Astrocyte (in vitro differentiated cells and primary cell): Measurements from ENCODE around the gene SULT2A1. TPM values are rescaled to one million over a fixed set of nuclear protein-coding genes. Genes with fewer than 3 reads are reported as not detected.
"Not testable (repeated sequence)": the region's sequence is repeated elsewhere in the genome, so short reads cannot be mapped to it uniquely, and the experiment has no call there.

Experiments
- DNase-seq: peaks from one replicate; pipeline ENCODE4 v3.0.0-alpha.2; 2010; ENCODE audit warnings: low read depth
- FAIRE-seq: peaks from 2 replicates; lab custom pipeline; 2011; peaks lifted over from hg19 to GRCh38; lab: Jason Lieb, UNC
- H2AFZ ChIP-seq: 2 replicates; pipeline ENCODE4 v1.6.0; 2012; ENCODE audit warnings: low read depth, low read length, inconsistent platforms
- H3K27ac ChIP-seq: 2 replicates; pipeline ENCODE4 v1.5.1; 2011; ENCODE audit warnings: low read depth, low read length, inconsistent platforms
- H3K27me3 ChIP-seq: 2 replicates; pipeline ENCODE4 v1.6.0; 2011; ENCODE audit warnings: low read length, inconsistent platforms; ENCODE audit not compliant: insufficient read depth
- H3K36me3 ChIP-seq: 2 replicates; pipeline ENCODE4 v1.5.1; 2011; ENCODE audit warnings: low read length, inconsistent platforms; ENCODE audit not compliant: insufficient read depth
- H3K4me1 ChIP-seq: 2 replicates; pipeline ENCODE4 v1.5.1; 2011; ENCODE audit warnings: low read length, inconsistent platforms; ENCODE audit not compliant: insufficient read depth
- H3K4me2 ChIP-seq: 2 replicates; pipeline ENCODE4 v1.6.0; 2012; ENCODE audit warnings: low read length, inconsistent platforms
- H3K4me3 ChIP-seq: 2 replicates; pipeline ENCODE4 v1.5.1; 2011; ENCODE audit warnings: low read depth, mild to moderate bottlenecking, low read length, inconsistent platforms; ENCODE audit not compliant: insufficient read depth
- H3K79me2 ChIP-seq: 2 replicates; pipeline ENCODE4 v1.6.0; 2012; ENCODE audit warnings: mild to moderate bottlenecking, low read length, inconsistent platforms; ENCODE audit not compliant: insufficient read depth
- H3K9ac ChIP-seq: 2 replicates; pipeline ENCODE4 v1.6.0; 2012; ENCODE audit warnings: mild to moderate bottlenecking, low read length, inconsistent platforms
- H3K9me3 ChIP-seq: 2 replicates; pipeline ENCODE4 v1.5.1; 2012; ENCODE audit warnings: low read depth, mild to moderate bottlenecking, low read length, inconsistent platforms; ENCODE audit not compliant: insufficient read depth
- H4K20me1 ChIP-seq: 2 replicates; pipeline ENCODE4 v1.6.0; 2012; ENCODE audit warnings: low read length, inconsistent platforms; ENCODE audit not compliant: insufficient read depth
- H3K27ac Mint-ChIP-seq: one replicate; pipeline ENCODE4 v1.8.0; 2021; ENCODE audit warnings: mild to moderate bottlenecking, mixed read lengths; ENCODE audit not compliant: unreplicated experiment
- H3K27me3 Mint-ChIP-seq: one replicate; pipeline ENCODE4 v1.8.0; 2021; ENCODE audit warnings: low read depth, mixed read lengths; ENCODE audit not compliant: unreplicated experiment
- H3K36me3 Mint-ChIP-seq: one replicate; pipeline ENCODE4 v1.8.0; 2021; ENCODE audit warnings: low read depth, mixed read lengths; ENCODE audit not compliant: unreplicated experiment
- H3K4me1 Mint-ChIP-seq: one replicate; pipeline ENCODE4 v1.8.0; 2021; ENCODE audit warnings: low read depth, mixed read lengths; ENCODE audit not compliant: unreplicated experiment
- H3K4me3 Mint-ChIP-seq: one replicate; pipeline ENCODE4 v1.8.0; 2021; ENCODE audit warnings: mild to moderate bottlenecking, moderate library complexity, mixed read lengths; ENCODE audit not compliant: unreplicated experiment
- H3K9me3 Mint-ChIP-seq: one replicate; pipeline ENCODE4 v1.8.0; 2021; ENCODE audit warnings: mild to moderate bottlenecking, mixed read lengths; ENCODE audit not compliant: unreplicated experiment
- EZH2 ChIP-seq: IDR thresholded peaks from 2 replicates; pipeline ENCODE4 v1.6.1; 2012; ENCODE audit warnings: mild to moderate bottlenecking, low read length, inconsistent platforms; ENCODE audit not compliant: insufficient read depth
- total RNA-seq: library from RNA; stranded (reverse); gene quantifications from 2 replicates; pipeline ENCODE4 v1.2.1, GENCODE V29; 2021
- TF ChIP-seq, protein P1 (sequence below): IDR thresholded peaks from 2 replicates; pipeline ENCODE4 v1.5.1; 2011; ENCODE audit warnings: low read depth, mild to moderate bottlenecking, inconsistent platforms, low read length, moderate library complexity; ENCODE audit not compliant: insufficient read depth

SULT2A1 gene
- total RNA-seq, 1 donor from 2014 or later, result not detected

DNA sequence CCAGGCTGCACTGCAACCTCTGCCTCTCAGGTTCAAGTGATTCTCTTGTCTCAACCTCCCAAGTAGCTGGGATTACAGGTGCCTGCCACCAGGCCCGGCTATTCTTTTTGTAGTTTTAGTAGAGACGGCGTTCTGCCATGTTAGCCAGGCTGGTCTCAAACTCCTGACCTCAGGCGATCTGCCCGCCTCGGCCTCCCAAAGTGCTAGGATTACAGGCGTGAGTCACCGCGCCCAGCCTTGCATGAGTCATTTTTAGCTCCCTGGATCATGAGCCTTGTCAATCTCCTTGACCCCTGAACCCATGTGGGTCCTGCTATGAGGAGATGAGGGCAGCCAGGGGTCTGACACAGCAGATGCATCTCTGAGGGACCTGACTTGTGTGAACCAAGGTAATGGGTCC lies 27.9 kb downstream of the SULT2A1 start:
- H2AFZ ChIP-seq, H3K79me2 ChIP-seq, H3K36me3 ChIP-seq, H3K4me2 ChIP-seq, H3K4me1 Mint-ChIP-seq, H3K27ac Mint-ChIP-seq, H3K9ac ChIP-seq, H3K36me3 Mint-ChIP-seq, H3K4me1 ChIP-seq, FAIRE-seq, H3K4me3 ChIP-seq, H3K9me3 Mint-ChIP-seq, H3K4me3 Mint-ChIP-seq, H3K27me3 Mint-ChIP-seq, H3K9me3 ChIP-seq, H3K27ac ChIP-seq, H3K27me3 ChIP-seq, H4K20me1 ChIP-seq, DNase-seq: not testable (repeated sequence)

DNA sequence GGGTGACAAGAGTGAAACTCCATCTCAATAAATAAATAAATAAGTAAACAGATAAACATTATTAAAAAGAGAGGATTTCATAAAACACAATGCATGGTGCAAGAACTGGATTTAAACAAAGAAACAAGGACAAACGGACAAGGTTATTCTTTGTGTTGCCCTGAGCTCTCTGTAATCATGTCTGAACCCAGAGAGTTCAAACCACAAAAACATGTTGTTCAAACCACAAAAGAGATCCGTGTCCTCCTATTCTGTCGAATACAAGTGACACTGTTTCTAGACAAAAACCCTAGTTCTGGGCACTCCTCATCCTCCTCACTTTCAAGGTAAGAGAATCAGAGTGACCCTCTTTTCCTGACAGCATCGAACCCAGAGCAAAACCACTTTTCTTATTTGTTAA lies 31.7 kb downstream of the SULT2A1 start:
- Mint-ChIP-seq H3K27ac (no peak overlapping the region), H3K4me1 (no peaks in the 10 kb centered on the region), H3K36me3 (no peaks in the 10 kb centered on the region), H3K27me3 (peaks cover 26% of the 10 kb centered on the region), H3K4me3 (no peak overlapping the region), H3K9me3 (peaks cover 6% of the 10 kb centered on the region)
- H3K4me2 ChIP-seq, result no peak overlapping the region
- peaks cover 7% of the 10 kb centered on the region for H3K27me3 ChIP-seq
- no peak overlapping the region for H3K27ac ChIP-seq
- TF ChIP-seq EZH2, result no peak
- TF ChIP-seq, protein P1, sequence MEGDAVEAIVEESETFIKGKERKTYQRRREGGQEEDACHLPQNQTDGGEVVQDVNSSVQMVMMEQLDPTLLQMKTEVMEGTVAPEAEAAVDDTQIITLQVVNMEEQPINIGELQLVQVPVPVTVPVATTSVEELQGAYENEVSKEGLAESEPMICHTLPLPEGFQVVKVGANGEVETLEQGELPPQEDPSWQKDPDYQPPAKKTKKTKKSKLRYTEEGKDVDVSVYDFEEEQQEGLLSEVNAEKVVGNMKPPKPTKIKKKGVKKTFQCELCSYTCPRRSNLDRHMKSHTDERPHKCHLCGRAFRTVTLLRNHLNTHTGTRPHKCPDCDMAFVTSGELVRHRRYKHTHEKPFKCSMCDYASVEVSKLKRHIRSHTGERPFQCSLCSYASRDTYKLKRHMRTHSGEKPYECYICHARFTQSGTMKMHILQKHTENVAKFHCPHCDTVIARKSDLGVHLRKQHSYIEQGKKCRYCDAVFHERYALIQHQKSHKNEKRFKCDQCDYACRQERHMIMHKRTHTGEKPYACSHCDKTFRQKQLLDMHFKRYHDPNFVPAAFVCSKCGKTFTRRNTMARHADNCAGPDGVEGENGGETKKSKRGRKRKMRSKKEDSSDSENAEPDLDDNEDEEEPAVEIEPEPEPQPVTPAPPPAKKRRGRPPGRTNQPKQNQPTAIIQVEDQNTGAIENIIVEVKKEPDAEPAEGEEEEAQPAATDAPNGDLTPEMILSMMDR, result no peak
- no peaks in the 10 kb centered on the region for H3K79me2 ChIP-seq
- H3K9ac ChIP-seq, result no peak overlapping the region
- H2AFZ ChIP-seq, result no peak overlapping the region
- FAIRE-seq, result no peak
- H3K9me3 ChIP-seq, result no peaks in the 10 kb centered on the region
- H3K4me1 ChIP-seq, result no peaks in the 10 kb centered on the region
- no peaks in the 10 kb centered on the region for H4K20me1 ChIP-seq
- H3K4me3 ChIP-seq, result no peak overlapping the region
- no peaks in the 10 kb centered on the region for H3K36me3 ChIP-seq
- no peak for DNase-seq

DNA sequence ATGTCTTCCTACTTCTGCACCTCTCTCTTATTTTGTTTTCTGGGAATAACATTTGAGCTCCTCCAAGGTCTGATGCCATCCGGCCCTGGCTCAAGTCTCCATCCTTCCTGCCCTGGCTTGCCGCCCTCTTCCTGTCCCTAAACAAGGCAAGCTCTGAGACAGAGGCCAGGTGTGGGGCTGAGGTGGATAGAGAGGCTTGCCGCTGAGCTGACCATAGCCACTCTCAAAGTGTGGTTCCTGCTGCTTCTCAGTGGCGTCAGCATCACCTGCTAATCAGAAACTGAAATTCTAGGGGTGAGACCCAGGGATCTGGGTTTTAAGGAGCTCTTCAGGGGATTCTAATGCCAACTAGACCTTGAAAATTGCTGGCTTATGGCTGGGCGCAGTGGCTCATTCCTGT lies 33.1 kb downstream of the SULT2A1 start:
- TF ChIP-seq EZH2, result no peak
- TF ChIP-seq, protein P1, result no peak
- no peak for FAIRE-seq
- H3K4me1 ChIP-seq, result no peaks in the 10 kb centered on the region
- no peaks in the 10 kb centered on the region for H3K36me3 ChIP-seq
- H2AFZ ChIP-seq, result no peak overlapping the region
- Mint-ChIP-seq H3K27ac (no peak overlapping the region), H3K4me1 (no peaks in the 10 kb centered on the region), H3K36me3 (no peaks in the 10 kb centered on the region), H3K9me3 (peaks cover under 1% of the 10 kb centered on the region), H3K27me3 (peaks cover 36% of the 10 kb centered on the region), H3K4me3 (no peak overlapping the region)
- no peak overlapping the region for H3K4me2 ChIP-seq
- no peak overlapping the region for H3K27ac ChIP-seq
- no peak for DNase-seq
- H3K4me3 ChIP-seq, result no peak overlapping the region
- H3K9me3 ChIP-seq, result no peaks in the 10 kb centered on the region
- no peak overlapping the region for H3K9ac ChIP-seq
- no peaks in the 10 kb centered on the region for H3K79me2 ChIP-seq
- H4K20me1 ChIP-seq, result no peaks in the 10 kb centered on the region
- H3K27me3 ChIP-seq, result peaks cover 16% of the 10 kb centered on the region
